ENCODE measurements around the gene ADGRG3. TPM values are rescaled to one million over a fixed set of nuclear protein-coding genes. Genes with fewer than 3 reads are reported as not detected.
A peak's percentile ranks its signal among the peaks of the same experiment; 100 is the strongest.

The ADGRG3 gene
- total and polyA plus RNA-seq, 2 of the 8 experiments (the other 6 are each of a cell fraction or from before 2014, with no cell fraction given) = 0.28 to 0.98 TPM

DNA sequence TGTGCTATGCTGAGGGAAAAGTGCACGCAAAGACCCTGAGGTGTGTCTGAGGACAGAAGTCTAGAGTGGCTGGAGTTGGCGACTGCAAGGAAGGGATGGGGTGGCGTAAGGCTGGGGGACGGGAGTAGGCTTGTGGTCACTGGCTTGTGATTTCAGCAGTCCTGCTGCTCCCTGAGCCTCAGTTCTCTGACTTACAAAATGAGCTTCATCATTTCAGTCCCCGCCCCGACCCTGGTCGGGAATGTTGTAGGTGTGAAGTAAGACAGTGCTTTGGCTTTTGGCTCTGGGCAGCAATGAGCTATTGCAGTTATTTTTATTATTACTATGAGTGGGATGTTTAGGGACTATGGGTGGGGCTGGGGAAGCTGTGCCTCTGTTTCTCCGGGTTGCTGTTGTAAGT, 31.1 kb upstream of the ADGRG3 start:
- H2AK5ac ChIP-seq (ENCODE audit: low read depth, low read length) = 0 out of 2 replicates have a peak overlapping the region, but pooled peaks have one; percentile 19
- H3K27ac ChIP-seq (ENCODE audit: low read depth, low read length) = no peak overlapping the region
- no peaks in the 10 kb centered on the region; the same call in 1 of the 2 replicates for H3K79me1 ChIP-seq (ENCODE audit: low read depth, low read length)
- peaks cover 0 to 2% of the 10 kb centered on the region in 2 experiments for H4K20me1 ChIP-seq (replicated peaks in 1 of 2; ENCODE audit: control insufficient read depth in 1 of 2, insufficient read depth in 2 of 2, low read length in 2 of 2)
- no peak overlapping the region for H3K9ac ChIP-seq (replicated peaks in 1 of 4; ENCODE audit: extremely low read depth in 1 of 4, low read depth in 3 of 4, low read length in 3 of 4)
- H3K18ac ChIP-seq (ENCODE audit: extremely low read depth, low read length) = no peak overlapping the region
- FAIRE-seq (no peak), DNase-seq (ENCODE audit: low read depth in 1 of 2, low spot score in 2 of 2) (no peak)
- H3K14ac ChIP-seq (ENCODE audit: insufficient read length) = no peak overlapping the region
- no peaks in the 10 kb centered on the region for H3K36me3 ChIP-seq (ENCODE audit: control insufficient read depth in 2 of 4, insufficient read depth in 4 of 4, low read length in 3 of 4)
- no peak overlapping the region for H2BK5ac ChIP-seq (ENCODE audit: low read depth, low read length)
- no peak overlapping the region for H4K5ac ChIP-seq (ENCODE audit: insufficient read length, low read depth, low read length)
- TF ChIP-seq CREB1 (IDR thresholded peaks at IDR 0.05) = no peak
- TF ChIP-seq RXRA (IDR thresholded peaks at IDR 0.05; ENCODE audit: insufficient read depth, low read depth, low read length) = no peak
- TF ChIP-seq SRF (IDR thresholded peaks at IDR 0.05; ENCODE audit: low read depth, low read length) = no peak
- TF ChIP-seq POU5F1 (IDR thresholded peaks at IDR 0.05; ENCODE audit: low read depth, low read length) = no peak
- H3K23ac ChIP-seq (ENCODE audit: insufficient read length) = no peak overlapping the region
- H4K91ac ChIP-seq (replicated peaks; ENCODE audit: insufficient read length, low read length) = peak overlapping the region; percentile 52
- no peak overlapping the region for H2BK15ac ChIP-seq (ENCODE audit: low read length)
- peaks cover 0 to 3% (median 1%) of the 10 kb centered on the region in 4 experiments; a peak in 4 of 7 replicates for H3K4me1 ChIP-seq (replicated peaks in 1 of 4; ENCODE audit: control insufficient read depth in 3 of 4, insufficient read depth in 4 of 4, low read length in 3 of 4)
- no peak overlapping the region for H2BK12ac ChIP-seq (ENCODE audit: low read depth, low read length)
- H3K23me2 ChIP-seq (ENCODE audit: low read depth, low read length) = no peaks in the 10 kb centered on the region; the same call in 1 of the 2 replicates
- no peak overlapping the region for H2BK120ac ChIP-seq (replicated peaks; ENCODE audit: low read depth, low read length)
- H3K4me2 ChIP-seq (ENCODE audit: insufficient read depth in 1 of 2, low read depth in 2 of 2, low read length in 2 of 2) = no peak overlapping the region
- 88% methylated on average over 8 of the region's 8 CpGs; no CpG with 5 or more reads in 1 of the 2 experiments for WGBS, 2 experiments (ENCODE audit: extremely low coverage in 1 of 2, insufficient coverage in 1 of 2, insufficient read length in 1 of 2, insufficient replicate concordance in 2 of 2, low coverage in 1 of 2, low lambda C conversion rate in 2 of 2, missing lambda C conversion rate in 1 of 2)
- H3K56ac ChIP-seq (replicated peaks; ENCODE audit: insufficient read length, low read depth, low read length) = no peak overlapping the region
- H3K9me3 ChIP-seq (ENCODE audit: insufficient read depth in 2 of 2, low read depth in 1 of 2, low read length in 1 of 2) = no peaks in the 10 kb centered on the region
- no peaks in the 10 kb centered on the region for H3K79me2 ChIP-seq (ENCODE audit: control insufficient read depth in 1 of 2, insufficient read depth in 2 of 2, low read length in 2 of 2)
- ChIA-PET CTCF (ENCODE audit: partially characterized antibody) (interaction anchor here (1.4 to 9.2 kb wide), 8 partner anchors 10 to 99 kb away, joined by 5 to 104 read pairs (median 18); partner anchors contain the start of genes ADGRG1, ADGRG3 and KATNB1), POLR2A (ENCODE audit: partially characterized antibody) (interaction anchor here (0.7 to 3.1 kb wide), 7 partner anchors 9 to 98 kb away, joined by 3 to 11 read pairs (median 5); partner anchors contain the start of gene ADGRG1)
- no peak overlapping the region for H3K4ac ChIP-seq (replicated peaks; ENCODE audit: insufficient read length, low read depth, low read length)
- H2BK20ac ChIP-seq (ENCODE audit: low read length) = peak overlapping the region; percentile 48; the same call in 1 of the 2 replicates
- no peak overlapping the region for H3K4me3 ChIP-seq (ENCODE audit: extremely low read depth in 1 of 4, insufficient read depth in 2 of 4, low read depth in 3 of 4, low read length in 4 of 4)
- H3K27me3 ChIP-seq (replicated peaks in 1 of 4; ENCODE audit: control insufficient read depth in 3 of 4, extremely low read depth in 1 of 4, insufficient read depth in 3 of 4, low read length in 3 of 4) = peaks cover 0 to 6% (median 4%) of the 10 kb centered on the region in 4 experiments; a peak in 6 of 7 replicates
- no peak overlapping the region for H2AFZ ChIP-seq (ENCODE audit: low read length)
- H4K8ac ChIP-seq (ENCODE audit: extremely low read depth, insufficient read depth, low read length) = no peak overlapping the region
